ENCODE measurements around the gene TUBA4B.

GRCh38 chr2:219297766-219298456, 44.9 kb downstream of the TUBA4B start:
- no peak for TF ChIP-seq CTCF (IDR thresholded peaks at IDR 0.05)
- no peak for TF ChIP-seq POLR2A (IDR thresholded peaks at IDR 0.05)
